Activated CD4-positive, CD25-positive, alpha-beta regulatory T cell treated with anti-CD3 and anti-CD28 coated beads, Interleukin-2, amount 50 U/mL, for 16 hours (primary cell): Measurements from ENCODE around the gene FBN3.

Source experiments
- DNase-seq: peaks from one replicate; pipeline ENCODE4 v3.0.0-alpha.2; 2020; ENCODE audit warnings: low read depth, low spot score

Gene FBN3

GRCh38 chr19:8148410-8149260, 757 bp downstream of the FBN3 start:
- no peak for DNase-seq

DNA sequence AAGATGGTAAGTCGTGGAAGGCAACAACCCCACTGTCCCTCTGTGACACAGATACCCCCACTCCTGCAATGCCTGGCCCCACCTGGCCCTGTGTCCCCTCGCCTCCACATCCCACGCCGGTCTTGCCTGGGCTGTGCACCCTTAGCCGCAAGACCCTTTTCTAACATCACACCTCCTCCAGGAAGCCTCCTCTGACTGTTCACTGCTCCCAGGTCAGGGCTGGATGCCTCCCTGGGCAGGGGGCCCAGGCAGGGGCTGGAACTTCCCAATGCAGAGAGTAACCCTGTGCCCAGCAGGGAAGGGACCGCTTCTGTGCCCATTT, 1.3 kb downstream of the FBN3 start:
- DNase-seq, result no peak

GRCh38 chr19:8147582-8147978, 1.8 kb downstream of the FBN3 start:
- DNase-seq, result no peak

DNA sequence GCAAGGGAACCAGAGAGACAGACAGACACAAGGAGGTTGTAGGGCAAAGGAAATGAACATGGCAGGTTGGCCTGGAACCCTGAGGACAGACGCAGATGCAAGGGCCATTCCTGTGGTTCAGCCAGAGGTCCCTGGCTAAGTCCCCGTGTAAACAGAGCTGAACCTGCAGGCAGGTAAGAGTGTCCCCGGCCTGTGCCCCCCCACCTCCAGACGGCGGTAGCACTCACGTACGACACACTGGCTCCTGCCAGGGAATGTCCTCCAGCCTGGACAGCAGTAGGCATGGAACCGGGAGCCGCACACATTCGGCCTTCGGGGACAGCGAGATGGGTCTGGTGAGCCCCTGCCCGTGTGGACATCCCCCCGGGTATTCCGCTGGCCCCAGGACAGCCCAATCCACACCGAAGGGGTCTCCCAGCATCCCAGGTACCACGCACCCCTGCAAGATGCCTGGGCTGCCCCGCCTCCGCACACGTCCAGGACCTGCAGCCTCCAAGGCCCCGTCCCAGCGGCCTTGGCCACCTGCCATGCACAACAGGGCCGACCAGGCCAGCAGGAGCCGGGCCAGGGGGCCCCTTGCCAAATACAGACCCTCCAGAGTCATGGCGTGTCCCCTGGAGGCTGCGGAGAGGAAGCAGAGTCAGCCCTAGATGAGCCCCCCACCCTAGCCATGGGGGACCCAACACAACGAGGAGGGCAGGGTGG, 2.4 kb downstream of the FBN3 start:
- no peak for DNase-seq

DNA sequence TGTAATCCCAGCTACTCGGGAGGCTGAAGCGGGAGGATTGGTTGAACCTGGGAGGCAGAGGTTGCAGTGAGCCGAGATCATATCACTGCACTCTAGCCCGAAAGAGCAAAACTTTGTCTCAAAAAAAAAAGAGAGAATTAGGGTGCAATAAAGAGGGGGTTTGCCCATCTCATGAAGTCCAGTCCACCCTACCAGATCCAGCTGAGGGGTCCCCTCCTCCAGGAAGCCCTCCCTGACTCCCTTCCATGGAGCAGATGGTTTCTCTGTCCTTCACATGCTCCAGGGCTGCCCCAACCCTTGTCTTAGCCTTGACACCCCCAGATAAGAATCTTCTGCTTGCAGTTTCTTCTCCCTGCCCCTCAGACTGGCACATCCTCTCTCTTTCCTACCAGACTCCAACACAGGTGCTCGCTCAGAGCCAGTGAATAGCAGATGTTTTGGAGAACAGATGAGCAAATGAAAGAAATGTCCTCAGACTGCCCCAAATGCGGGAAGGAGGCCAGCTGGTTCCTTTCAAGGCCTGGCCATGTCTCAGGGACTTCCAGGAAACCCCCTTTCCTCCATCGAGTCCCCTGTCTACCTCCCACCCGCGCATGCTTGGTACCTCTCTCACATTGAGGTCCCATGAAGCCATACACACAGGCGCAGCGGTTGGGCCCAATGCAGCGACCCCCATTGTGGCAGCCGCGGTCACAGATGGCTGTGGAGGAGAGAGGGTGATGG, 5.0 kb downstream of the FBN3 start:
- DNase-seq, result no peak

- no peak for DNase-seq
Measured at GRCh38 chr19:8143041-8143440, 6.4 kb downstream of the FBN3 start.

DNA sequence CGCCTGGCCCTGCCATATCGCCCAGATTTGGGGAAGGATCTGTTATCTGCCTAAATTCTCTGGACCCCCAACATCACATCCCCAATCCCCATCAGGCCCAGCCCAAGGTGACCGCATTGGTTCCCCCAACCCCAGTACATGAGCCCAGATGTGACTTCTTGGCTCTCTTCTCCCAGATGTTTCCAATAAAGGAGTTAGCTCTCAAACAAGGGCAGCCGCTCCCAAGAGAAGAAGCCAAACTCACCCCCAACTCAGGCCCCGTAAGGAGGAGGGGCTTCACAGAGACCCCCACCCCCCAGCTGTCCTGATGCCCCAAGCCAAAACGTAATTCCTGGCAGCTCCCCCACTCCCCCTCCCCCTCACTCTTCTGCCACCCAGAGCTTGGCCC, 6.9 kb downstream of the FBN3 start:
- DNase-seq, result no peak

DNA sequence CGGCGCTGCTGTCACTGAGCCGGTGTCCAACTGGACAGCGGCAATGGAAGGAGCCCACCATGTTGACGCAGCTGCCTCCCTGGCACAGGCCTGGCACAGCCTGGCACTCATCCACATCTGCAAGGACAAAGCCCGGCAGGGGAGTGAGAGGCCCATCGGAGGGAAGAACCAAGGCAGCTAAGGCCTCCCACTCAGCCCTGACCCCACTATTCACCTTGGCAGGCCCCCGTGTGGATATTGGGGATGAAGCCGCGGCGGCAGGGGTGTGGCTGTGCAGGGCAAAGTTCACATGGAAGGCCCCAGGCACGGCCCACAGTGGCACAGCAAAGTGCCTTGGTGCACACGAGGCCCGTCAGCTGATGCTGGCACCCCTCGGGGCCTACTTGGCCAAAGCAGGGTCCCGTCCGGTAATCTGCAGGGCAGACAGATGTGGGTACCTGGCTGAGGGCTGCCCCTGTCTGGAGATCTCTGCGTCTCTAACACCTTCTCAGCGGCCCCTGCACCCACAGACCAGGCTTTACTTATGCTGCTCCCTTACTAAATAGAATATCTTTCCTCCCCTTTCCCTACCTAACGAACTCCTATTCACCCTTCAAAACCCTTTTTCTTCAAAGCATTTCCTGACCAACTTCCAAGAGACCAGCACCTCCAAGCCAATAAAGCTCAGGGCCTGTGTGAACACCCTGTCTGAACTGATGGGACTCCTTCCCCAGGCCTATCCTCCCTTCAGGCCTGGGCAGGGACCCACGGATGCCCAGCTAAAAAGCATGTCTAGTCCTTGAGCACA, 7.5 kb downstream of the FBN3 start:
- no peak for DNase-seq

DNA sequence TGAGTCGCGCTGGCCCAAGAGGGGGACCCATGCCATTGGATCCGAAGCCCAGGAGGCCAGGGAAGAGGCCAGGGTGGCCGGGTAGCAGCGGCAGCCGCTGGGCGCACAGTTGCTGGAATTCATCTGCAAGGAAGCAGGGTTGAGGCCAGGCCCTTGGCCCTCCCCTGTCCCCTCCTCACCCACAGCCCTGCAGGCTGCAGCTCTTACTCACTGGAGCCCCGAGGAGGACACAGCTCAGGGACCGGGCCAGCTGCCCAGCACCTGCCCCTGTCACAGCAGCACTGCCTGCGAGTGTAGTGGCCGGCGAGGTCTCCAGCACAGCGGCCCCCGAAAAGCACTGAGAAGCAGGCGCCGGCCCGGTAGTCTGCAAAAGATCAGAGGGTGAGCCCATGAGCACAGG, 11.2 kb downstream of the FBN3 start:
- DNase-seq, result no peak

- no peak for DNase-seq
Measured at GRCh38 chr19:8137425-8137824, 12.0 kb downstream of the FBN3 start.

- DNase-seq, result no peak
Measured at GRCh38 chr19:8135946-8136618, 13.3 kb downstream of the FBN3 start.

GRCh38 chr19:8132858-8133458, 16.4 kb downstream of the FBN3 start:
- no peak for DNase-seq

- no peak for DNase-seq
Measured at GRCh38 chr19:8131517-8131916, 17.9 kb downstream of the FBN3 start.

DNA sequence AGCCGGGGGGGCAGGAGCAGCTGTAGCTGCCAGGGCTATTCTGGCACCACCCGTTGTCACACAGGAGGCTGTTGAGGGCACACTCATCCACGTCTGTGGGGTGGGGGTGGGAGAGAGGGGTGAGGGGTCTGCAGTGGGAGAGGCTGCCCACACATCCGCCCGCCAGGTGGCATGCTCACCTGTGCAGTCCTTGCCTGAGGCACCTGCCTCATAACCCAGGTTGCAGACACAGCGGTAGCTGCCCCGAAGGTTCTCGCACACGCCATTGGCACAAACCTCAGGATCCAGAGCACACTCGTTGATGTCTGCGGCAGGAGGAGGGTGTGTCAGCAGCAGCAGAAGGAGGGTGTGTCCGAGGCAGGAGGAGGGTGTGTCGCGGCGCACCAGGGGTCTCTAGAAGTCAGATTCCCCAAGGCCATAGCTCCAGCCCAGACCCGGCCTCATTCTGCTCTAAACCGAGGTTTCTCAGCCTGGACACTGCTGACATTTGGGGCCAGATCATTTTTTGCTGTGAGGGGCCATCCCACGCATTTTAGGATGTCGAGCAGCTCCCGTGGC, 20.3 kb downstream of the FBN3 start:
- no peak for DNase-seq

DNA sequence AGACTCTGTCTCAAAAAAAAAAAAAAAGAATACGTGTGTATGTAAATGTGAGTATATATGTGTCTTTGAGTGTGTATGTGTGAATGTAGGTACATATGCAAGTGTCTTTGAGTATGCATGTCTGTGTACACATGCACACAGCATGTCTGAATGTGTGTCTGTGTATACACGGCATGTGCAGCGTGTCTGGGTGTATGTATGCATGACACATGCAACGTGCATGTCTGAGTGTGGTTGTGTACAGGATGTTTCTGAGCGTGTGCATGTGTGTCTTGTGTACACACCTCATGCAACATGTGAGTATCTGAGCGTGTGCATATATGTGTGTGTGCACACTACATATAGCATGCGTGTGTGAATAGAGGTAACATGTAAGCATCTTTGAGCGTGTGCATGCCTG, 20.8 kb downstream of the FBN3 start:
- DNase-seq, result no peak

DNA sequence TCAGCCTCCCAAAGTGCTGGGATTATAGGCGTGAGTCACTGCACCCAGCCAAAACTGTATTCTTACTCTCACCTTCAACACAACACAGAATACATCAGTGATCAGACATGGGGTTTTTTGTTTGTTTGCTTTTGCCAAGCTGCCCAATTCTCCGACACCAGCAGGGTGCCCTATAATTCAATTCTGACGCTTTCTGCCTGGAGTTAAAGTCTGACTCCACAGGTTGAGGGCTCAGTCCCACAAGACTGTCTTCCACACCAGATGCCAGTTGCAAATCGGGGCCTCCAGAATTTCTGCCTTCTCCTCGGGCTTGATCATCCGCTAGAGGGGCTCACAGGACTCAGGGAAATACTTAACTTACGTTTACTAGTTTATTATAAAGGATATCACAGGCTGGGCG, 22.1 kb downstream of the FBN3 start:
- no peak for DNase-seq

DNA sequence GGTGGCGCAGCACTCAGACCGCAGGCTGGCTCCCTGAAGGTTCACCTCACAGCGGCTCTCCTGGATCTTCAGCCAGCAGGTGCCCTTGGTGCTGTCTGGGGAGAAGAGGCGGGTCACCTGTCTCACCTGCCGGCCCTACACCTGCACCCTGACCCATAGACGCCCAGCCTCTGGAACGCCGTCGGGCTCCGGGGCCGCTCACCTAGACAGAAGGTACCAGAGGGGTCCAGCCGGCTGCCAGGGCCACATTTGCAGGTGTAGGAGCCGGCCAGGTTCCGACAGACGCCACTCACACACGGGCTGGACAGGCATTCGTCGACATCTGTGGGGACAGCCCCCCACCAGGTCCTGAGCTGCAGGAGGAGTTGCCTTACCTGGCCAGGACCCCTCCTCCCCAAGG, 22.9 kb downstream of the FBN3 start:
- DNase-seq, result no peak

DNA sequence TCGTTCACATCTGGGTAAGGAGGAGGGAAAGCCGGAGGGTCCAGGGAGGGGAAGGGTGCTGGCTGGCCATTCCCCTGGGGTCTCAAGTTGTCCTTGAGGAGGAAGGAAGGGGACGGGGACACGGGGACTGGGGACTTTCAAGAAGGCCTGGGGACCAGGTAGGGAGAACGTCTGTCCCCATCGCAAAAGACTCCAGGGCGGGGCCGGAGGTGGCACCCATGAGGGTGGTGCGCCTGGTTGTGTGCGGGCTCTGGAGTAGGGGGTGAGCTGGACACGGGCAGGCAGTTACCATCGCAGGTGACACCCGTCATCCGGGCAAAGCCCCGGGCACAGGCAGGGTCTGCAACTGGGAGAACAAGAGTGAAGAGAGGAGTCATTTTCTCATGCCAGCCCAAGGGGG, 23.4 kb downstream of the FBN3 start:
- DNase-seq, result no peak

GRCh38 chr19:8123683-8124082, 25.7 kb downstream of the FBN3 start:
- no peak for DNase-seq

DNA sequence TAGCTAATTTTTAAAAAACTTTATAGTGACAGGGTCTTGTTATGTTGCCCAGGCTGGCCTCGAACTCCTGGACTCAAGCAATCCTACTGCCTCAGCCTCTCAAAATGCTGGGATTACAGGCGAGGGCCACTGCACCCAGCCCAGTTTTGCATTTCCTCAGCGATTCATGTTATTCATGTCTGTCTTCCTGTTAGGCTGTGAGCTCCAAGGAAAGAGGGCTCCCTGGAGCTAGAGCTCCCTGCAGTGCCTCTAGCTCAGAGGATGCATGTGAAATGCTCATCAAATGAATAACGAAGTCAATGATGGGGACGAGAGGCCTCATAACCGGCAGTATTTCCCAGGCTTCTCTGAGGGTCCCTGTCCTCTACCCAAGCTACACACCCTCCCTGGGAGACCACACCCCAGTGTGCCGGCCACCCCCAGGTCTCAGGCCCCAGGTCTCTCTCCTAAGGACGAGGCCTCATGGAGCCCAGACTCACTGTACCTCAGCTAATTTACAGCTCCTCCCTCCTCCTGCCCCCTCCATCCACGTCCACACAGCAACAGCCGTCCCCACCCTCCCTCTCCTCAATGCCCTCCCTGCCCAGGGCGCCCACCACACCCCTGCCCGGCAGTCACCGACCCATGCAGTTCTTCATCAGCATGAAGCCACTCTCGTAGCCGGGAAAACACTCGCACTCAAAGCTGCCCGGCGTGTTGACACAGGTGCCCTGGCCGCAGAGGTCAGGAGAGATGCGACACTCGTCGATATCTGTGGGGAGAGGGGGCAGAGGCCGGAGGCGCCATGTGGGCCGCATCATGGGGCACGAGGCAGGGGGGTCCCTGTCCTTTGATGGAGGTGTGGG, 28.5 kb downstream of the FBN3 start:
- DNase-seq, result no peak
